HG02870 (cell line): ENCODE results near the gene TSFM.

ENCODE experiments used
- ATAC-seq: cut with Tn5 transposase; IDR thresholded peaks from one replicate; pipeline ENCODE4 v1.9.1; 2021; ENCODE audit warnings: mild to moderate bottlenecking, moderate library complexity; ENCODE audit not compliant: unreplicated experiment

Gene TSFM

DNA sequence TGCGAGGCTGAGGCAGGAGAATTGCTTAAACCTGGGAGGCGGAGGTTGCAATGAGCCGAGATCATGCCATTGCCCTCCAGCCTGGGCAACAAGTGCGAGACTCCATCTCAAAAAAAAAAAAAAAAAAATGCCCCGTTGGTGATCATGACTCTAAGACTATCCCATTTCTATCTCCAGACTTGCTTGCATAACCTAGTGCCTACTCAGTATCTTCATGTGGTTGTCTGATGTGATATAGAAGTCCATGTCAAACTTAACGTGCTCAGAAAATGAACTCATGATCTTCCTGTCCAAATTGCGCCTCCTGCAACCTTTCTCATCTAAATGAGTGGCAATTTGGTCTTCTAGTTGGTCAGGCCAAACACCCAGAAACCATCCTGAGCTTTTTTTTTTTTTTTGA, 4.7 kb upstream of the TSFM start:
- no peak for ATAC-seq

DNA sequence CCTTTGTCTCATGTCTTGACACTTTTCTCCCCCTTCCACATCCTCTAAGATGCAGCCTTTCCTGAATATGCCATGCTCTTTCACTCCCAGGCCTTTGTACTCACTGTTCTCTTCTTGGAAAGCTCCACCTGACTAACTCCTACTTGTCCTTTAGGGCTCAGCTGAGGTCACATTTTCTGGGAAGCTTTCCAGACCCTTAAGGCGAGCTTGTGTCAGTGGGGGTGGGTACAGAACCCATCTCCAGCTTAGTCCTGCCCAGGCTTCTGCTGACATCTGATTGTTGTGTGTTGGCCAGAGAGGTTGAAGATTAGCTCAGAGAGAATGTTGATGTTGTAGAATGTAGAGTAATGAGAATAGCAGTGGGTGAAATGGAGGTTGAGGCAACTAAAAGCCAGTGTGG, 2.9 kb upstream of the TSFM start:
- ATAC-seq = no peak

DNA sequence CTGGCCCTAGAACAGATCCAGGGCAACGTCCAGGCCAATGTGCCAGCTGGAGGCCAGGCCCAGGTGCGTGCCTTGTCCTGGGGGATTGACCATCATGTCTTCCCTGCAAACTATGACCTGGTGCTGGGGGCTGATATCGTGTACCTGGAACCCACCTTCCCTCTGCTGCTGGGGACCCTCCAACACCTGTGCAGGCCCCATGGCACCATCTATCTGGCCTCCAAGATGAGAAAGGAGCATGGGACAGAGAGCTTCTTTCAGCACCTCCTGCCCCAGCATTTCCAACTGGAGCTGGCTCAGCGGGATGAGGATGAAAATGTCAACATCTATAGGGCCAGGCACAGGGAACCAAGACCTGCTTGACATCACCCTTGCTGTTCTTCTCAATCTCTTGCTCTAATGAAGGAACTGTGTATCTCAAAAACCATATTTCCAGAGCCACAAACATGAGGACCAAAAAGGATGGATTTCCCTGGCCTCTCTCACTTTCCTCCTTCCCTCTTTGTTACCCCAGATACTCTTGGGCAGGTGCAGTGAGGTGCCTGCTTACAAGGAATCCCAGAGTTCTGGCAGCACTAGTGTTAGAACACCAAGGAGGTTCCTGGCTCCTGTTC, 2.2 kb upstream of the TSFM start:
- no peak for ATAC-seq

DNA sequence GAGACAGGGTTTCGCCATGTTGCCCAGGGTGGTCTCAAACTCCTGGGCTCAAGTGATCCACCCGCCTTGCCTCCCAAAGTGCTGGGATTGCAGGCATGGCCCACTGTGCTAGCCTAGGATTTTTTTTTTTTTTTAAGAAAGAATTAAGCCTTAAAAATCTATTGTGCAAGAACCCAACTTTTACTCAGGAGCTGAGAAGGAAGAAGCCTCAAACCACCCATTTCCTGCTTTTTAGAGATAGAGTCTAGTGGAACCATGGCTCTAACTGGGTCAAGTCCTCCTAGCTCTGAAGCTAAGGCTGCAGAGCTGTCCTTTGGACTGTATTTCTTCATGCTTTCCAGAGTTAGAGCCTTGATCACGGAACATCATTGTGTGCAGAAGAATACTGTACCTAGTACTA, 1.3 kb upstream of the TSFM start:
- ATAC-seq = no peak

DNA sequence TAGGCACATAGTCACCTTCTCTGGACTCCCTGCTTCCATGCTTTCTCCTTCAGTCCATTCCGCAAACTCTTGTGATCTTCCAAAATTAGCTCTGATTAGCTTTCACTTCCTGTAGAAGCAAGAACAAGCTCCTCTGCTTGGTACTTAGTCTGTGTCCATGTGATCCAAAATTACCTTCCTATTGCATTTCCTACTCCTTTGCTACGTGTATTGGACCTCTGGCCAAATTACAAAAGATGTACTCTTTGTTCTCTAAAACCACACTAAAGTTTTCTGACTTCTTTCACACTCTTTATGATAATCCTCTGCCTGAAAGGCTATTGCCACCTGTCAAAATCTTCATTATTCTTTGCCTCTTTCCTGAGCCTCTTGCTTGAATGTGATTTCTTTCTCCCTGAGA, 786 bp upstream of the TSFM start:
- no peak for ATAC-seq

DNA sequence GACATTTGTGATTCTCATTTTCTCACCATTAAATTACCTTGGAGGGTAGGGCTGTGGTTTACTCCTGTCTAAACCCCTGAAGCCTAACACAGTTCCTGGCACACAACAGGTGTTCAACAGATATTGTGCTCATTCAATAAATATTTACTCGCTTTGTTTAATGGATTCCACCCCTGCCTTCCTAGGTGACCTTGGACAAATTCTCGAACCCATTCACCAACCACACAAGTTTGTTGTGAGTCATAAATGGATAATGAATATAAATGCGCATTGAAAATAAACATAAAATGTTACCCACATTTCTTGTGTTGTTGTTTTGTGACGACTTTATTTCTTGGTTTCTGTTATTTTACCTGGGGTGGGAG, 362 bp upstream of the TSFM start:
- ATAC-seq = no peak

DNA sequence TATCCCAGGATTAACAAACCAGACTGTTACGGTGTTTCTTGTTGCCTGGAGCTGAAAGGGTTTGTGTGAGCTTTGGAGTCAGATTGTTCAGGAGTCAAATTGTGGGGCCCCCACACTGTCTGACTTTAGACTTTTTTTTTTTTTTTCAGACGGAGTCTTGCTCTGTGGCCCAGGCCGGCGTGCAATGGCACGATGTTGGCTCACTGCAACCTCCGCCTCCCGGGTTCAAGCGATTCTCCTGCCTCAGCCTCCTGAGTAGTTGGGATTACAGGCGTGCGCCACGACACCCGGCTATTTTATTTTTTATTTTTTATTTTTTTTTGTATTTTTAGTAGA, 847 bp downstream of the TSFM start:
- no peak for ATAC-seq

DNA sequence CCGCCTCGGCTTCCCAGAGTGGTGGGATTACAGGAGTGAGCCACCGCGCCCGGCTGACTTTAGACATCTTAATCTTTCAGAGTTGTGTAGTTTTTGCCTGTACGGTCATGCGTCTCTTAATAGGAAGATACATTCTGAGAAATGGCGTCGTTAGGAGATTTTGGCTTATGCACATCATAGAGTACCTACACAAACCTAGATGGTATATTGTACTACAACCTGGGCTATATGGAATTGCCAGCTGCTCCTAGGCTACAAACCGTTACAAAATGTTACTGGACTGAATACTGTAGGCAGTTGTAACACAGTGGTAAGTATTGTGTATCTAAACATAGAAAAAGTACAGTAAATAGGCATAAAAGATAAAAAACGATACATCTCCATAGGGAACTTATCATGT, 1.3 kb downstream of the TSFM start:
- ATAC-seq = no peak

DNA sequence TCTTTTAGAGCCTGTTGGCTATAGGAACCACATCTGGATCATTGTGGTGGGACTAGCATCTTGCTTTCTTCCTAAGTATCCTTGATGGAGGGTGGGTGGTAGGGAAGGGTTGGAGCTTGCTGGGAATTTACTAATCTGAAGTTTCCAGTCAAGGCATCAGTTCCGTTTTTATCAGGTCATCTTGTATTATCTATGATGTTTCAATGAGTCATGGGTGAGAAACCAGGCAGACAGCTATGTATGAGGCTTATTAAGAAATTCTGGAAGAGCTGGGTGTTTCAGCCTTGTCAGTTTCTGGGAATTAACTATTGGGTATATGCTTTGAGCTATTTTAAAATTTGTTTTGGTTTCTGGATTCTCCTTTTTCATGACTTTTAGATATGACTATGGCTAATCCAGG, 11.3 kb downstream of the TSFM start:
- no peak for ATAC-seq

DNA sequence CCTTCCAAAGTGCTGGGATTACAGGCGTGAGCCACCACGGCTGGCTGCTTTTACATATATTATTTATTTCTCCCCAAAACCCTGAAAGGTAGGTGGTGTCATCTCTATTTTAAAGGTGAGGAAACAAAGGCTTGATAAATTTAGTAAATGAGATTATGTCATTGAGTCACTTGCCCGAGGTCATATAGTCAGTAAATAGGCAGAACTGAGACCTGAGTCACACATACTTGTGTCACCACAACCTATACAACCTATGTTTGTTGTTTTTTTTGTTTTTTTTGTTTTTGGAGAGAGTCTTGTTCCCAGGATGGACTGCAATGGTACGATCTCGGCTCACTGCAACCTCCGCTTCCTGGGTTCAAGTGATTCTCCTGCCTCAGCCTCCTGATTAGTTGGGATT, 12.8 kb downstream of the TSFM start:
- no peak for ATAC-seq

DNA sequence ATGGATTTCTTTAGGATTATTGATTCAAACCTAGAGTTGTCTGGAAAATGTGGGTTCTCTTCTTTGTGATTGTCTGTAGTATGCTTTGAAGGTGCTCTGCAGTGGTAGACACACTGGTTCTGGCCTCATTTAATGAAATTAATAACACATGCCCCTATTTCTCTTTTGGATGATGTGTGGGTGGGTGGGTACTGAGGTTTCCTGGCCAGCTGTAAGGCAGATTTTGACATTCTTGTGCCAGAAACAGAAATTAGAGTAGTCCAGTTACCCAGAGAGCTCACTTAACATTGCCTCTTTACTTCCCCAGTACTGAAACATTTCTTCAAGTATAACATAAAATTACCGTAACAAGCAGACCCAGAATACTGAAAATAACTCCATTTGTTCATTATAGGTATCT, 14.4 kb downstream of the TSFM start:
- ATAC-seq = no peak

DNA sequence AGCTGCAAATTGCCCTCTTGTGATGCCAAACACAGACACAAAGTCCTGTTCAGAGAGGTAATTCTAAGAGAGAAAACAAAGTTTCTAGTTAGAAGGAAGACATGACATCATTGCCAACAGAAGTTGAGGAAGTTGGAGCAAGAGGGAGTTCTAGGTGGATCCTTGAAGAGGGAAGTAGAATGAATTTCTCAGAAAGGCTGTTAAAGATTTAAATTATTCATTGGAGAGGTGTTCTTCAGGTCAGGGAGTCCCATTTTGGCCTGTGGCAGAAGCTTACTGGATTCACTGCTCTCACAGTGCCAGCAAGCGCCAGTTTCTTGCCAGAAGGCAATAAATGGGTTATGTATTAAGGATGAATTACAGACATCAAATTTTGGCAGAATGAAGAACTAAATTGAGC, 15.3 kb downstream of the TSFM start:
- ATAC-seq = no peak

DNA sequence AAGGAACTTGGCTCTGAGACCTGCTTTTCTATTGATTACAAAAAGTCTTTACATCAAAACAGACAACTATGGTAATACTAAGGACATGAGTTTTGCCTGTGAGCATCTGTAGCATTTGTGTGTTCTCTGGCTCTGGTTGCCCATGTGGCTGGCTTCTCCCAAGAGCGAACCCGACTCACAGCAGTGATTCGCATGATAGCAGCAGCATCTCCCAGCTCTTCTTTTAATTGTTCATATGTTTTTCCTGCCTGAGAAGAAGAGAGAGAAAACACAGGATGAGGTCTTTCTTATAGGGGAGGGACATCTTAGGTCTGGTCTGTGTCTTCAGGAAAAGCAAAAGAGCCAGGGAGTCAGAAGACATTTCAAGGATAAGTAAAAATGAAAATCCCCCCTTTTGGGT, 18.4 kb downstream of the TSFM start:
- ATAC-seq = no peak

DNA sequence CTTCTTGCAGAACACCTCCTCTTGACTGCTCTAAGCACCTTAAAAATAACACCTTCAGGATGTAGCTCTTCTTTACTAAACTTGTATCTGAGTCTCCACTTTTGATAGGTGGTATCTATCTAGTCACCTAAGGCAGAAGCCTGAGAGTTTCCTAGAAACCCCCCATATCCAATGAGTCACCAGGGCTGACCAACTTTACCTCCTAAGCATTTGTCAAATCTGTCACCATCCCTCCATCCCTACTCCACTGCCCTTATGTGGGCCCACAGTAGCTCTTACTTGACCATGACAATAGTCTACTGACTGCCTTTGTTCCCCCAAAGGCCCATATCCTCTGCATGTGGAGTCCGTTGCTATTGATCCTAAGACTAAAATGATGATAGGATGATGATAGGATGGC, 20.0 kb downstream of the TSFM start:
- ATAC-seq = no peak

DNA sequence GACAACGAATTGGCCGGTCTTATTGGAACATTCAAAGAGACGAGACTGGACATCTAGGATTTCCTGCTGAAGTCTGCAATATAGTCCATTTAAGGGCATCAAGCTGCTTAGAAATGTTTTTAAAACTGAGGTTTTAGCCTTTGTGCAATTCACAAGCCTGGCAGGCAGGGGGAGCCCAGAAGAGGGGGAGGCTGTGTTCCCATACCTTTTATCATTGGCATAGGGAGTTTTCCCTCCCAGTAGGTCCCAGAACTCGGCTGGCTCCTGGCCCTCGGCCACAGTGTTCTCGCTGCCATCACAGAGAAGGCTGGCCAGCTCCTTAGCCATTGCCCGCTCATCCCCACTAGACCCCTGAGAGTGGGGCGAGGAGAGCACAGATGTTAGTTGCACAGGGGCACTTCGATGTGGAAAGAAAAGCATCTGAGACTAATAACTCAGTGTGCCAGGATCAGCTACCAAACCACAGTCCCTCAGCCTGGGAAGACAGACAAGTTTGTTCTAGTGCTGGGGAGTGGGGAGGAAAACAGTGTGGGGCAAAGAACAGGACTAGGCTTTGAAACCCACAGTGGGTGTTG, 20.8 kb downstream of the TSFM start:
- ATAC-seq = no peak

DNA sequence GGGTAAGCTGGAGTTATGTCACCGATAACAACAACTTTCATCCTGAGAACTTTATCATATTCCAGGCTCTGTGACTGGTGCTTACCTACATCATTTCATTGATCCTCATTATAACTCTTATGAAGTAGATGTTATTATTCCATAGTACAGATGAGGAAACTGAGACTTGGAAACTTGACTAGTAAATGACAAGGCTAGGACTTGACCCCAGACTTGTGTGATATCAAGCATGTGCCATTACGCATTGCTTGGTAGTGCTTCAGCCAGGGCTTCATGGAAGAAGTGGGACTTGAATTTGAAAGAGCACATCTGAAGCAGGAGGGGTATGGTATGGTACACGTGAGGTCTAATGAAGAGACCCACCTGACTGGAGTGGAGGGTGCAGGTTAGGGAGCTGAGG, 24.1 kb downstream of the TSFM start:
- no peak for ATAC-seq

DNA sequence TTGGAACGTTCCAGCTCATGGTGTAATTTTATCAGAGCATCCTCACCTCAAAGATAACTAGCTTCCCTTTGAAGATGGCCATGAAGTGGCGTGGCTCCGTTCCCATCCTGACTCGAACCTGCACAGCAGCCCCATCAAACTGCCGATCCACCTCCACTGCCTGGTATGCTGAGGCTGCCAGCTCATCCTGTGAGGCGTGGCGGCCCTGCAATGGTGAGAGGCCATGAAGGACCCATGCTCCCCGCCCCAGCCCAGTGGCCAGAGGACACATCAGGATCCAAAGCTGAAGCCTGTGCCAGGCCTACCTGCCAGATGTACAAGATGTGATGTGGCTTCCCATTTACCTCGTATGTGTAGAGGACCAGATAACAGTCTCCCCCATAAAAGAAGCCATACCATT, 24.7 kb downstream of the TSFM start:
- no peak for ATAC-seq

DNA sequence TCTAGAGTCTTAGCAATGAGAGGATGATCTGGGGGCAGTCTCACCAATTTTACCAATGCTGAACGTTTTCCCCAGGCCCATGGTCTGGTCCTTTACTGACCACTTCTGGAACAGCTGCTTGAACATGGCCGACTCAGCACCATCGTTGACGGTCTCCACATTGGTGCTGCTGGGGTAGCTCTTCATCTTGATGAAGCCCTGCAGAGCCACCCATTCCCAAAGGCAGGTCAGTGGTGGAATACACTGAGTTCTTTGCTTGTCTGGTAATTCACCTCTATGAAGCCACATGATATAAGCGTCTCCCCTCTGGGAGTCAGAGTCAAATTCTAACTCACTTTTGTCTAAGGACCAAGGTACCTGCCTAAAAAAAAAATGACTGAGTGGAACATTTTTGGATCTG, 25.8 kb downstream of the TSFM start:
- ATAC-seq = no peak

DNA sequence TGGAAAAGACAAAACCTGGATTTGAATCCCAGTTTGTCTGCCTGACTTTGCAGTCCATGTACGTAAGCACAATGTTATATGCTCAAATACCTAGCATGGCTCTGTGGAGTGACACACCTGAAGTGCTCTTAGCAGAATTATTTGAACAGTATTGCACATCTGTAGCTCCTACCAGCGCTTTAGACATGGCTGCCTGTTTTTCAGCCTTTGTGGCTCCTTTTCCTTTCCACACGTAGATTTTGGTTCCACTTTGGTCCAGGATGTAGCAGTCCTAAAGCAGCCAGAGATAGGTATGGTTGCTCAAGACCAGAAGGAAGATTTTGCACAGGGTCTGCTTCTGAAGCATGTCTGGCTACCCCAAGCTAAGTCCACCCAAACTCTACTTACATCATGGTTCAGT, 26.8 kb downstream of the TSFM start:
- ATAC-seq = no peak

DNA sequence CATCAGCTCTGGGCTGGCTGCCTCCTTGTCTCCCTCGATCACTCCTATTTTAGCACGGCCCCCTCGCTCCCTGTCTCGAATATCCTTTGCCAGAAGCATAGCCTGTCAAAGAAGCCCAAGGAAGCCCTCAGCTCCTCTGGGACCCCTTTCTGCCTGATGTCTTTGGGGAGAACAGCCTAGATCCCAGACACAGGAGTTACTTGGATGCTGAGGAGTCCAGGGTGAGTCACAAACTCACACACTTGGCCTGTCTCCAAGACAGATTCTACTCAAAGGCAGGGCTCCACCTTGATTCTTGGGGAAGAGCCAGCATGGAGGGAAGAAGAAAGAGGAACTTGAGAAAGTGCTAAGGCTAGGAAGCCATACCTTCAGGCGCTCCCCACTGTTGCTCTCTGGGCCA, 27.9 kb downstream of the TSFM start:
- ATAC-seq = no peak

DNA sequence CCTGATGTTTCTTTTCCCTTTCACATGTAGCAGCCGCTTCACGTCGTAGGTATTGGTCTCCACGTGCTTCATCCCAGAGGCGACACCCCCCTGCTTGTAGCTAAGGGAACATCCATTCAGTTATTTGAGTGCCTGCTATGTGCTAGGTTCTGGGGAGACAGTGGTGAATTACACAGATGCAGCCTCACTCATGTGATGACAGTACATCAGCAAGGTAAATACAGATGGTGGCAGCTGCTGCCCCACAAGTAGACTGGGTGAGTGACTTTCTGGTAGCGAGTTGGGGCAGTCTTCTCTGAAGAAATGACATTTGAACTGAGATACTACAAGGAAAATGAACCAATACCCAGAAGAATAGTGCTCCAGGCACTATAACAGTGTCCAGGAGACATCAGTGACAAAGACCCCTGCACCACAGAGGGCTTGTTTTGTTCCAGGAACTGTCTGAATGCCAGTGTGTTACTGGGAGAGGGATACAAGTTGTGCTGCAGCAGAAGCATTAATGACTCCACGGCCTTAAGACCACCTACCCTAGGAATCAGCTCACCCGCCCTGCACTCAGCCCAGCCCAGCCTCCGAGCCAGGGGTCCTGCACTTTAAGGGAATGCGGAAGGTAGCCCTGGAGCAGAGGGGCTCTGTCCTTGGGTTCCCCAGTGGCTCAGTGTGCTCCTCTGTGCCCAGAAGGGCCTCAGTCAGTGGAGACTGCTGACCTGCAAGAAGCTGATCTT, 28.6 kb downstream of the TSFM start:
- no peak for ATAC-seq

DNA sequence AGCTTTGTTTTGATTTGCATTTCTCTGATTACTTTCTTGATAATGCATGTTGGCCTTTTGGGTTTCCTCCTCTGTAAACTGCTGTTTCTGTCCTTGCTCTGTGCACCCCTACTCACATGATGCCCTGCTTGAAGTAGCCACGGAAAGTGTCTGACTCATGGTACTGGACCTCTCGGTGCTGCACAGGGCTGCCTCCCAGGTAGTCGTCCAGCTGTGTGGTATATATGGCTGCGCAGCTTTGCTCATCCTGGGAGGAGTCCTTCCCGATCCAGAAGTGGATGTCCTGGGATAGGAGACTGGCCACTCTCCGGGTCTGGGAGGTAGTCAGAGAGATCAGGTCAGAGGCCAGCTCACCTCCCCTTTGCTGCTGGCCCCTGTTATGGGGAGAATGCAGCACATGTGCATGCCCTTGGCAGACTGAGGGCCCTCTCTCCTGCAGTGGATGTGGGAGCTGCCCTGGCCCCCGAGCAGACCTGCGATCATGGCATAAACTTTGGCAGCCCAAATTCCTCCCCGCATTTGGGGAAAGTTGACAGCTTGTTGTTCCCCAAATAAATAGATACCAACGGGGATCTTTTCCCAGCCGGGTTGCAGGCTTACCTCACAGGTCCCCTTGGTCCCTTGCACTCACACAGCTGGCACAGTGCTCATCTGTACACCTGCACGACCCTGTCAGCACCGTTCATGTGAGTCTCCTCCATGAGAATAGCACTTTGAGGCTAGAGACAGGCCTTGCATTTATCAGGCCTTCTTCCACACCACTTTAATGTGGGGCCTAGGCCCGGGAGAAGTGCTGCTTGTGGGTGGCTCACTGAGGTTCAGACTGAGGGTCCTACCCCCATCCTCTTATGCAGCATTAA, 30.8 kb downstream of the TSFM start:
- ATAC-seq = no peak
